ENCODE results near the gene DHRS4L2.
"Not testable (repeated sequence)": the region's sequence is repeated elsewhere in the genome, so short reads cannot be mapped to it uniquely, and the experiment has no call there.

DNA sequence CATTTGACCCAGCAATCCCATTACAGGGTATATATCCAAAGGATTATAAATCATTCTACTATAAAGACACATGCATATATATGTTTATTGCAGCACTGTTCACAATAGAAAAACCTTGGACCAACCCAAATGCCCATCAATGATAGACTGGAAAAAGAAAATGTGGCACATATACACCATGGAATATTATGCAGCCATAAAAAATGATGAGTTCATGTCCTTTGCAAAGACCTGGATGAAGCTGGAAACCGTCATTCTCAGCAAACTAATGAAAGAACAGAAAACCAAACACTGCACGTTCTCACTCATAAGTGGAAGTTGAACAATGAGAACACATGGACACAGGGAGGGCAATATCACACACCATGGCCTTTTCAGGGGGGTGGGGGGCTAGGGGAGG, 39.7 kb upstream of the DHRS4L2 start:
- not testable (repeated sequence) for TF ChIP-seq FOXM1 (IDR thresholded peaks at IDR 0.05; ENCODE audit: borderline replicate concordance); BHLHE40 (IDR thresholded peaks at IDR 0.05; ENCODE audit: borderline replicate concordance); L3MBTL2 (conservative IDR thresholded peaks at IDR 0.05); LEF1 (IDR thresholded peaks at IDR 0.05; ENCODE audit: borderline replicate concordance); FOXK2 (IDR thresholded peaks at IDR 0.05); SUZ12 (IDR thresholded peaks at IDR 0.05); HDGF (IDR thresholded peaks at IDR 0.05; ENCODE audit: borderline replicate concordance); ZNF384 (IDR thresholded peaks at IDR 0.05)
